RWPE2 (cell line): ENCODE results near the gene PTRH1.
"Not testable (repeated sequence)": the region's sequence is repeated elsewhere in the genome, so short reads cannot be mapped to it uniquely, and the experiment has no call there.

Experiments
- ATAC-seq: fragments of 200-7000 bp; cut with Tn5 transposase; 3 replicates; pipeline ENCODE4 v1.9.1; 2021; ENCODE audit warnings: low read depth
- DNase-seq: peaks from one replicate; pipeline ENCODE4 v3.0.0-alpha.2; 2020; ENCODE audit warnings: low spot score
- H3K27ac ChIP-seq: fragments of 450-650 bp; 2 replicates; pipeline ENCODE4 v1.5.1; 2017; ENCODE audit warnings: mild to moderate bottlenecking; ENCODE audit not compliant: poor library complexity, severe bottlenecking
- H3K27me3 ChIP-seq: fragments of 250-450 bp; sonication (Bioruptor Pico); 2 replicates; pipeline ENCODE4 v1.5.1; 2021; ENCODE audit warnings: mild to moderate bottlenecking, moderate library complexity; ENCODE audit not compliant: insufficient read depth, poor library complexity, severe bottlenecking
- H3K36me3 ChIP-seq: fragments of 250-450 bp; sonication (Bioruptor Pico); 2 replicates; pipeline ENCODE4 v1.5.1; 2020; ENCODE audit warnings: low read depth, mild to moderate bottlenecking, moderate library complexity
- H3K4me1 ChIP-seq: fragments of 250-450 bp; sonication (Bioruptor Pico); 2 replicates; pipeline ENCODE4 v1.5.1; 2021; ENCODE audit warnings: mild to moderate bottlenecking, moderate library complexity; ENCODE audit not compliant: insufficient read depth, poor library complexity, severe bottlenecking
- H3K4me3 ChIP-seq: fragments of 250-450 bp; sonication (Bioruptor Pico); 2 replicates; pipeline ENCODE4 v1.5.1; 2021; ENCODE audit warnings: mild to moderate bottlenecking, moderate library complexity; ENCODE audit not compliant: severe bottlenecking
- H3K9me3 ChIP-seq: fragments of 250-450 bp; sonication (Bioruptor Pico); 2 replicates; pipeline ENCODE4 v1.5.1; 2021; ENCODE audit warnings: mild to moderate bottlenecking, moderate library complexity; ENCODE audit not compliant: severe bottlenecking
- CTCF ChIP-seq: fragments of 450-650 bp; IDR thresholded peaks from one replicate; pipeline ENCODE4 v1.5.1; 2017; ENCODE audit warnings: mild to moderate bottlenecking, moderate library complexity; ENCODE audit not compliant: poor library complexity, severe bottlenecking

Gene PTRH1

DNA sequence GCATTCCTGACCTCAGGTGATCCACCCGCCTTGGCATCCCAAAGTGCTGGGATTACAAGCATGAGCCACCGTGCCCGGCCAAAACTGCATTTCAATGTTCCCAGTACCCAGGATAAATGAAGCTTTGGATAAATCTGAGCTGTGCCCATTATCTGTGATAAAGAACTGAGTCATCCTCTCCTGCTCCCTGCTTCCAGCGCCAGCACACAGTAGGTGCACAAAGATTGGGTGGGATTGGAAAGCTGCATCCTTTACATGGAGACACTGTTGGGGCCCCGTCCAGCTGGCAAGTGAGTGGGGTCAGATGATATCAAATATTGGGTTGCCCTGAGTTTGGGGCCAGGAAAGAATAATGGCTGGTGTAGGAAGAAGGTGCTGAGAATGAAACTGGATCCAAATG is 45.6 kb upstream of the PTRH1 start:
- DNase-seq (no peak), ATAC-seq (no peak)
- no peak overlapping the region for H3K27ac ChIP-seq
- H3K4me1 ChIP-seq = no peaks in the 10 kb centered on the region
- H3K9me3 ChIP-seq = no peaks in the 10 kb centered on the region
- no peaks in the 10 kb centered on the region for H3K36me3 ChIP-seq
- H3K27me3 ChIP-seq = peaks cover 3% of the 10 kb centered on the region
- TF ChIP-seq CTCF = no peak
- no peak overlapping the region for H3K4me3 ChIP-seq

DNA sequence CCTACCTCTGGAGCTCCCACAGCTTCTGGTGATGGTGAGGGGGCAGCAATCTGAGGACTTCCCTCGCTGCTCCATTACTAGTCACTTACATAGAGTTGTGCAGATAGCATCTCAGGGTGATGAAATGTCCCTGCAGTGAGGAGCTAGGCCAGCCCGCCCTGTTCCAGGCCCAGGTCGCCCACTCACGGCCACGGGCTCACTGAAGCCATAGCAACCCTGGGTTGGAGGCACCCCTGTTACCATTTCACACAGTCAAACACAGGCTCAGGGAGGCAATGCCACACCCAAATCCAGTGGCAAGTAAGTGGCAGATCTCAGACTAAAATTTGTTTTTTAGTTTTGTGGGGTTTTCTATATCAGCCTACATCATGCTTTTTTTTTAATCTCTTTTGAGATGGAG is 43.4 kb upstream of the PTRH1 start:
- ATAC-seq (no peak), DNase-seq (no peak)
- Histone ChIP-seq H3K4me1 (no peaks in the 10 kb centered on the region), H3K27me3 (peaks cover 23% of the 10 kb centered on the region), H3K9me3 (no peaks in the 10 kb centered on the region), H3K4me3 (no peak overlapping the region), H3K36me3 (no peaks in the 10 kb centered on the region), H3K27ac (no peak overlapping the region)
- no peak for TF ChIP-seq CTCF

DNA sequence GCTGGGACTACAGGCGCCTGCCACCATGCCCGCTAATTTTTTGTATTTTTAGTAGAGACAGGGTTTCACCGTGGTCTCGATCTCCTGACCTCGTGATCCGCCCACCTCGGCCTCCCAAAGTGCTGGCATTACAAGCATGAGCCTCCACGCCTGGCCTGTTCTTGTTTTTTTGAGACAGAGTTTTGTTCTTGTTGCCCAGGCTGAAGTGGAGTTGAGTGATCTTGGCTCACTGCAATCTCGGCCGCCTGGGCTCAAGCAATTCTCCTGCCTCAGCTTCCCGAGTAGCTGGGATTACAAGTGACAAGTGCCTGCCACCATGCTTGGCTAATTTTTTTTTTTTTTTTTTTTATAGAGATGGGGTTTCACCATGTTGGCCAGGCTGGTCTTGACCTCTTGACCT is 41.3 kb upstream of the PTRH1 start:
- H3K4me3 ChIP-seq, H3K27ac ChIP-seq, H3K4me1 ChIP-seq, H3K9me3 ChIP-seq, DNase-seq, H3K36me3 ChIP-seq, ATAC-seq: not testable (repeated sequence)
- peaks cover 39% of the 10 kb centered on the region for H3K27me3 ChIP-seq

- H3K27ac ChIP-seq = no peak overlapping the region
- H3K9me3 ChIP-seq = no peaks in the 10 kb centered on the region
- H3K4me3 ChIP-seq = no peak overlapping the region
- no peak for TF ChIP-seq CTCF
- ATAC-seq = no peak
- no peak for DNase-seq
- H3K4me1 ChIP-seq = no peaks in the 10 kb centered on the region
- H3K27me3 ChIP-seq = peaks cover 39% of the 10 kb centered on the region
- no peaks in the 10 kb centered on the region for H3K36me3 ChIP-seq
These were observed 40.8 kb upstream of the PTRH1 start for GRCh38 chr9:127756233-127756632.

DNA sequence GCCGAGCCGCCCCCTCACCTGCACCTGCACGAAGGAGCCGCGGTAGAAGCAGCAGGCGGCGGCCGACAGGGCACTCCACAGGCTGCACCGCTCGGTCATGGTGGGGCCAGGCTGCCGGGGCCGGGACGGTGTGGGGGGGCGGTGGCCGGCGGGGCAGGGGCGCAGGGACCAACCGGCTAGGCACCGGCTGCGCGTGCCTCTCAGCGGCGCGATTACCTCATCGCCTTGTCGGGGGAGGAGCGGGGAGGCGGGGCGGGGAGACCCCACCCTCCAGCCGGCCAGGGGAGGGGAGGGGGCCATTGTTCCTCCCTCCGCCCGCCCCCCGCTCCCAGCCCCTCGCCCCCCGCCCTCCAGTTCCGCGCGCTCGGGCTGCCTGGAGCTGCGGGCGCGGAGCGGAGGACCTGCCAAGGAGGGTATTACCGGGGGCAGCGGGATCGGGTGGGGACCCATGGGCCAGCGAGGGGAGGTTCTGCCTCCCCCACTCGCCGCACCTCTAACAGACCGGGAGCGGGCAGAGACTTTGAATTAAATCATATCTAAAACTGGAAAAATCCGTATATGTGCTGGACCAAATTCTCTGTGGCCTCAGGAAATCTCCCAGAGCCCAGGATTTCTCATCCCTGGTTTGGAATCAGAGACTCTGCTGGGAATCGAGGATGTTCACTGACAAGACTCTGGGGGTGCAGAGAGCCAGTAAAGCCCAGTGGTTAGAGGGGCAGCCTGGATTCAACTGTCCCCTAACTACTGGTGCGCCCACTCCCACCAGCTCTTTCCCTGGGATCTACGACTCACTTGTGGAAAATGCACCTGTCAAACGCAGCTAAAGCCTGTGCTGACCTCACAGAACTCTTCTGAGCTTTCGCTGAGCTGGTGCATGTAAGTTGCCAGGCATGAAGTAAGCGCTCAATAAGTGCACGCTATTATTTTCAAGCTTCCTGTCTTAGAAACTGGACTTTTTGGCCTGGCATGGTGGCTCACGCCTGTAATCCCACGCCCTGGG is 39.9 kb upstream of the PTRH1 start:
- Histone ChIP-seq H3K4me1 (no peaks in the 10 kb centered on the region), H3K27me3 (peaks cover 39% of the 10 kb centered on the region), H3K4me3 (no peak overlapping the region), H3K9me3 (no peaks in the 10 kb centered on the region), H3K27ac (no peak overlapping the region), H3K36me3 (no peaks in the 10 kb centered on the region)
- DNase-seq (no peak), ATAC-seq (no peak)
- TF ChIP-seq CTCF = no peak
